Measurements from ENCODE around the gene HSPA12A.

HSPA12A gene

GRCh38 chr10:116752563-116752962, 10.2 kb upstream of the HSPA12A start:
- no peak overlapping the region for H3K56ac ChIP-seq (ENCODE audit: low read length)
- no peak overlapping the region for H3K4me3 ChIP-seq (ENCODE audit: low read length)
- H2BK15ac ChIP-seq (replicated peaks; ENCODE audit: low read depth), result no peak overlapping the region
- no CpG with 5 or more reads among the region's 1 CpG for WGBS (ENCODE audit: extremely low coverage, insufficient coverage, low lambda C conversion rate)
- H3K27me3 ChIP-seq (ENCODE audit: insufficient read depth, low read length, poor library complexity), result no peaks in the 10 kb centered on the region
- no peak overlapping the region for H3K27ac ChIP-seq (ENCODE audit: low read depth, low read length)
- no peak overlapping the region for H3K23ac ChIP-seq (ENCODE audit: low read length)
- H3K18ac ChIP-seq (ENCODE audit: low read length), result no peak overlapping the region
- H2BK5ac ChIP-seq (ENCODE audit: low read length), result no peak overlapping the region
- no peak overlapping the region for H4K5ac ChIP-seq (ENCODE audit: low read length)
- H4K8ac ChIP-seq (ENCODE audit: low read depth, low read length), result no peak overlapping the region
- no peak for DNase-seq
- no peak overlapping the region for H3K4ac ChIP-seq (ENCODE audit: low read depth, low read length)
- no peak overlapping the region for H2AK5ac ChIP-seq (ENCODE audit: low read length)
- H3K9ac ChIP-seq (ENCODE audit: low read length), result no peak overlapping the region
- H3K79me1 ChIP-seq (ENCODE audit: low read length), result no peaks in the 10 kb centered on the region
- no peaks in the 10 kb centered on the region for H3K79me2 ChIP-seq (ENCODE audit: control insufficient read depth, insufficient read depth, low read length)
- H3K4me2 ChIP-seq (ENCODE audit: low read length), result no peak overlapping the region
- H3K36me3 ChIP-seq (ENCODE audit: control insufficient read depth, insufficient read depth, low read length), result no peaks in the 10 kb centered on the region
- no peaks in the 10 kb centered on the region for H3K4me1 ChIP-seq (ENCODE audit: control insufficient read depth, low read depth, low read length)
- H2BK120ac ChIP-seq (ENCODE audit: low read depth, low read length), result no peak overlapping the region

GRCh38 chr10:116748471-116748870, 6.1 kb upstream of the HSPA12A start:
- Histone ChIP-seq H3K27me3 (ENCODE audit: insufficient read depth, low read length, poor library complexity) (no peaks in the 10 kb centered on the region), H3K36me3 (ENCODE audit: control insufficient read depth, insufficient read depth, low read length) (no peaks in the 10 kb centered on the region), H2BK15ac (replicated peaks; ENCODE audit: low read depth) (no peak overlapping the region), H3K79me1 (ENCODE audit: low read length) (no peaks in the 10 kb centered on the region), H3K79me2 (ENCODE audit: control insufficient read depth, insufficient read depth, low read length) (no peaks in the 10 kb centered on the region), H3K4ac (ENCODE audit: low read depth, low read length) (no peak overlapping the region), H3K4me1 (ENCODE audit: control insufficient read depth, low read depth, low read length) (no peaks in the 10 kb centered on the region), H2BK5ac (ENCODE audit: low read length) (no peak overlapping the region), H3K27ac (ENCODE audit: low read depth, low read length) (no peak overlapping the region), H3K9ac (ENCODE audit: low read length) (no peak overlapping the region), H3K56ac (ENCODE audit: low read length) (no peak overlapping the region), H2BK120ac (ENCODE audit: low read depth, low read length) (no peak overlapping the region), H4K8ac (ENCODE audit: low read depth, low read length) (no peak overlapping the region), H3K4me3 (ENCODE audit: low read length) (no peak overlapping the region), H3K18ac (ENCODE audit: low read length) (no peak overlapping the region), H3K23ac (ENCODE audit: low read length) (no peak overlapping the region), H3K4me2 (ENCODE audit: low read length) (no peak overlapping the region), H2AK5ac (ENCODE audit: low read length) (no peak overlapping the region), H4K5ac (ENCODE audit: low read length) (no peak overlapping the region)
- no peak for DNase-seq
- WGBS (ENCODE audit: extremely low coverage, insufficient coverage, low lambda C conversion rate), result no CpG with 5 or more reads among the region's 1 CpG

- H3K79me1 ChIP-seq (ENCODE audit: low read length), result no peaks in the 10 kb centered on the region
- no peak overlapping the region for H4K8ac ChIP-seq (ENCODE audit: low read depth, low read length)
- H3K27ac ChIP-seq (ENCODE audit: low read depth, low read length), result no peak overlapping the region
- H4K5ac ChIP-seq (ENCODE audit: low read length), result no peak overlapping the region
- H3K36me3 ChIP-seq (ENCODE audit: control insufficient read depth, insufficient read depth, low read length), result no peaks in the 10 kb centered on the region
- H3K9ac ChIP-seq (ENCODE audit: low read length), result no peak overlapping the region
- no peak overlapping the region for H2BK15ac ChIP-seq (replicated peaks; ENCODE audit: low read depth)
- no peak overlapping the region for H2BK120ac ChIP-seq (ENCODE audit: low read depth, low read length)
- no peak for DNase-seq
- no peak overlapping the region for H2BK5ac ChIP-seq (ENCODE audit: low read length)
- no peak overlapping the region for H3K23ac ChIP-seq (ENCODE audit: low read length)
- no peak overlapping the region for H3K4me2 ChIP-seq (ENCODE audit: low read length)
- H3K4me1 ChIP-seq (ENCODE audit: control insufficient read depth, low read depth, low read length), result peaks cover 2% of the 10 kb centered on the region
- H3K4ac ChIP-seq (ENCODE audit: low read depth, low read length), result no peak overlapping the region
- no peak overlapping the region for H2AK5ac ChIP-seq (ENCODE audit: low read length)
- H3K79me2 ChIP-seq (ENCODE audit: control insufficient read depth, insufficient read depth, low read length), result no peaks in the 10 kb centered on the region
- WGBS (ENCODE audit: extremely low coverage, insufficient coverage, low lambda C conversion rate), result no CpG with 5 or more reads among the region's 1 CpG
- H3K4me3 ChIP-seq (ENCODE audit: low read length), result no peak overlapping the region
- no peak overlapping the region for H3K18ac ChIP-seq (ENCODE audit: low read length)
- H3K56ac ChIP-seq (ENCODE audit: low read length), result no peak overlapping the region
- H3K27me3 ChIP-seq (ENCODE audit: insufficient read depth, low read length, poor library complexity), result no peaks in the 10 kb centered on the region
Measured at GRCh38 chr10:116748041-116748440, 5.7 kb upstream of the HSPA12A start.

GRCh38 chr10:116747325-116747724, 5.0 kb upstream of the HSPA12A start:
- no peaks in the 10 kb centered on the region for H3K36me3 ChIP-seq (ENCODE audit: control insufficient read depth, insufficient read depth, low read length)
- no peak overlapping the region for H2BK5ac ChIP-seq (ENCODE audit: low read length)
- no CpG with 5 or more reads among the region's 7 CpGs for WGBS (ENCODE audit: extremely low coverage, insufficient coverage, low lambda C conversion rate)
- no peak overlapping the region for H4K5ac ChIP-seq (ENCODE audit: low read length)
- no peak overlapping the region for H3K56ac ChIP-seq (ENCODE audit: low read length)
- no peak overlapping the region for H3K23ac ChIP-seq (ENCODE audit: low read length)
- DNase-seq, result no peak
- no peak overlapping the region for H4K8ac ChIP-seq (ENCODE audit: low read depth, low read length)
- H3K4me3 ChIP-seq (ENCODE audit: low read length), result no peak overlapping the region
- H3K4me1 ChIP-seq (ENCODE audit: control insufficient read depth, low read depth, low read length), result peaks cover 2% of the 10 kb centered on the region
- H2BK15ac ChIP-seq (replicated peaks; ENCODE audit: low read depth), result no peak overlapping the region
- no peak overlapping the region for H2AK5ac ChIP-seq (ENCODE audit: low read length)
- no peak overlapping the region for H3K18ac ChIP-seq (ENCODE audit: low read length)
- no peaks in the 10 kb centered on the region for H3K79me1 ChIP-seq (ENCODE audit: low read length)
- H3K4ac ChIP-seq (ENCODE audit: low read depth, low read length), result no peak overlapping the region
- no peaks in the 10 kb centered on the region for H3K27me3 ChIP-seq (ENCODE audit: insufficient read depth, low read length, poor library complexity)
- no peak overlapping the region for H2BK120ac ChIP-seq (ENCODE audit: low read depth, low read length)
- H3K79me2 ChIP-seq (ENCODE audit: control insufficient read depth, insufficient read depth, low read length), result no peaks in the 10 kb centered on the region
- H3K9ac ChIP-seq (ENCODE audit: low read length), result no peak overlapping the region
- no peak overlapping the region for H3K27ac ChIP-seq (ENCODE audit: low read depth, low read length)
- no peak overlapping the region for H3K4me2 ChIP-seq (ENCODE audit: low read length)

- WGBS (ENCODE audit: extremely low coverage, insufficient coverage, low lambda C conversion rate), result no CpG with 5 or more reads among the region's 6 CpGs
- Histone ChIP-seq H4K5ac (ENCODE audit: low read length) (no peak overlapping the region), H3K79me1 (ENCODE audit: low read length) (no peaks in the 10 kb centered on the region), H3K27ac (ENCODE audit: low read depth, low read length) (no peak overlapping the region), H2BK15ac (replicated peaks; ENCODE audit: low read depth) (no peak overlapping the region), H3K4ac (ENCODE audit: low read depth, low read length) (no peak overlapping the region), H2AK5ac (ENCODE audit: low read length) (no peak overlapping the region), H2BK120ac (ENCODE audit: low read depth, low read length) (no peak overlapping the region), H3K4me2 (ENCODE audit: low read length) (no peak overlapping the region), H3K4me3 (ENCODE audit: low read length) (no peak overlapping the region), H3K27me3 (ENCODE audit: insufficient read depth, low read length, poor library complexity) (peaks cover 13% of the 10 kb centered on the region), H3K4me1 (ENCODE audit: control insufficient read depth, low read depth, low read length) (peaks cover 2% of the 10 kb centered on the region), H3K56ac (ENCODE audit: low read length) (no peak overlapping the region), H3K18ac (ENCODE audit: low read length) (no peak overlapping the region), H3K9ac (ENCODE audit: low read length) (no peak overlapping the region), H3K23ac (ENCODE audit: low read length) (no peak overlapping the region), H3K79me2 (ENCODE audit: control insufficient read depth, insufficient read depth, low read length) (no peaks in the 10 kb centered on the region), H2BK5ac (ENCODE audit: low read length) (no peak overlapping the region), H3K36me3 (ENCODE audit: control insufficient read depth, insufficient read depth, low read length) (no peaks in the 10 kb centered on the region), H4K8ac (ENCODE audit: low read depth, low read length) (no peak overlapping the region)
- DNase-seq, result no peak
Measured at GRCh38 chr10:116744885-116745284, 2.5 kb upstream of the HSPA12A start.

GRCh38 chr10:116744163-116744753, 1.9 kb upstream of the HSPA12A start:
- Histone ChIP-seq H3K9ac (ENCODE audit: low read length) (no peak overlapping the region), H3K27me3 (ENCODE audit: insufficient read depth, low read length, poor library complexity) (peaks cover 13% of the 10 kb centered on the region), H3K27ac (ENCODE audit: low read depth, low read length) (no peak overlapping the region), H3K4ac (ENCODE audit: low read depth, low read length) (no peak overlapping the region), H3K4me1 (ENCODE audit: control insufficient read depth, low read depth, low read length) (peaks cover 2% of the 10 kb centered on the region), H2BK15ac (replicated peaks; ENCODE audit: low read depth) (no peak overlapping the region), H2BK5ac (ENCODE audit: low read length) (no peak overlapping the region), H4K8ac (ENCODE audit: low read depth, low read length) (no peak overlapping the region), H2BK120ac (ENCODE audit: low read depth, low read length) (no peak overlapping the region), H3K79me1 (ENCODE audit: low read length) (no peaks in the 10 kb centered on the region), H3K18ac (ENCODE audit: low read length) (no peak overlapping the region), H3K79me2 (ENCODE audit: control insufficient read depth, insufficient read depth, low read length) (no peaks in the 10 kb centered on the region), H3K56ac (ENCODE audit: low read length) (no peak overlapping the region), H3K23ac (ENCODE audit: low read length) (no peak overlapping the region), H4K5ac (ENCODE audit: low read length) (no peak overlapping the region), H3K4me3 (ENCODE audit: low read length) (no peak overlapping the region), H2AK5ac (ENCODE audit: low read length) (no peak overlapping the region), H3K4me2 (ENCODE audit: low read length) (no peak overlapping the region), H3K36me3 (ENCODE audit: control insufficient read depth, insufficient read depth, low read length) (no peaks in the 10 kb centered on the region)
- no peak for DNase-seq
- no CpG with 5 or more reads among the region's 12 CpGs for WGBS (ENCODE audit: extremely low coverage, insufficient coverage, low lambda C conversion rate)

All from mesendoderm (in vitro differentiated cells).